Activated CD8-positive, alpha-beta T cell treated with anti-CD3 and anti-CD28 coated beads for 36 hours (primary cell): ENCODE results near the gene RNF217. TPM values are rescaled to one million over a fixed set of nuclear protein-coding genes. Genes with fewer than 3 reads are reported as not detected.

Source experiments
- ATAC-seq: fragments of 200-7000 bp; cut with Tn5 transposase; one replicate; pipeline ENCODE4 v1.10.0; 2021; ENCODE audit warnings: mild to moderate bottlenecking, moderate library complexity
- CTCF ChIA-PET: fragments of 350-600 bp; sonication (Branson Sonifier 250); formaldehyde crosslinking; loops from one replicate; lab custom pipeline; 2021; ENCODE audit warnings: antibody characterized with exemption; lab: Charles Lee
- POLR2A ChIA-PET: fragments of 350-600 bp; sonication (Branson Sonifier 250); formaldehyde crosslinking; loops from one replicate; lab custom pipeline; 2021; ENCODE audit warnings: antibody characterized with exemption; lab: Charles Lee
- DNase-seq: peaks from one replicate; pipeline ENCODE4 v3.0.0-alpha.2; 2020
- H3K27ac Mint-ChIP-seq: one replicate; pipeline ENCODE4 v1.8.0; 2021; ENCODE audit warnings: mild to moderate bottlenecking, mixed read lengths
- H3K27me3 Mint-ChIP-seq: one replicate; pipeline ENCODE4 v1.8.0; 2021; ENCODE audit warnings: mixed read lengths
- H3K36me3 Mint-ChIP-seq: one replicate; pipeline ENCODE4 v1.8.0; 2021; ENCODE audit warnings: low read depth, mixed read lengths
- H3K4me1 Mint-ChIP-seq: one replicate; pipeline ENCODE4 v1.8.0; 2021; ENCODE audit warnings: low read depth, mixed read lengths
- H3K4me3 Mint-ChIP-seq: one replicate; pipeline ENCODE4 v1.8.0; 2021; ENCODE audit warnings: mild to moderate bottlenecking, moderate library complexity, mixed read lengths
- H3K9me3 Mint-ChIP-seq: one replicate; pipeline ENCODE4 v1.8.0; 2021; ENCODE audit warnings: mixed read lengths
- intact Hi-C: fragments of 100-400 bp; cut with micrococcal nuclease; formaldehyde crosslinking; loops from one replicate; pipeline ENCODE4 v1.10.0; 2022
- total RNA-seq, 2 experiments: library from RNA; stranded (reverse); gene quantifications; one replicate each; pipeline ENCODE4 v1.2.3, GENCODE V29; 2021
- TF ChIP-seq, protein P1 (sequence below): fragments of 200-600 bp; IDR thresholded peaks from one replicate; pipeline ENCODE4 v1.8.0; 2022; ENCODE audit warnings: antibody characterized with exemption, mild to moderate bottlenecking

The RNF217 gene
- total RNA-seq, 2 experiments from 2014 or later: 0.07 to 0.09 TPM

DNA sequence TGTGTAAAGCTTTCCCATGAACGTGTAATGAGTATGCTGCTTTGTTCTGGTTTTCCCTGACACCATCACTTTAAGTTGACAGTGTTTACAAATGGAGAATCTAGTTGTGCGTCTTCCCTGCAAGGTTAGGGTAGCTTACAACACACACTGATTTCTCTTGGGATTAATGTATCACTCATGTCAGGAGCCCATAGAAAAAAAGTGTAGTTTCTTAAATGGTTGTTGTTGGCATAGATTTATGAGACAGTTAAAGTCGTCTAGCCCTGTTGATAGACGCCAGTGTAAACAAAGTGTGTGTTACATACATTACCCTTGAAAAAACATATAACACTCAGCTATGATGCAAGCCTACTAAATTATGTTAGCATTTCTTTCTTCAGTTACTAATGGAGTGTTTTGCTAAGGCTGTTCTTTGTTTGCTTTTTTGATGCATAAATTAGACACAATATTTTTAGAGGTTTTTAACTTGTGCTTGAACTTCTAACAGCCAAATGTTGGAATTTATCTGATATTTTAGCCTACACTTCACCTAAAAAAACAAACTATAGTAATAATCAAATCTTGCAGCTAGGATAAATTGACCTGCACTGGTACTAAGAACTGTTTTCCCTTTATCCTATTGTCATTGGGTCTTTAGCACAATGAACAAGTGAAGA lies 88.6 kb downstream of the RNF217 start:
- intact Hi-C loops: no loop called here
- CTCF ChIA-PET: no interaction called here
- H3K9me3 Mint-ChIP-seq: no peaks in the 10 kb centered on the region
- H3K36me3 Mint-ChIP-seq: no peaks in the 10 kb centered on the region
- DNase-seq: no peak
- no peak overlapping the region for H3K4me3 Mint-ChIP-seq
- H3K27me3 Mint-ChIP-seq: no peaks in the 10 kb centered on the region
- POLR2A ChIA-PET: interaction anchor here (0.7 kb wide), 1 partner anchor 1061 kb away, joined by 3 read pairs; no protein-coding TSS in a partner anchor
- no peak for ATAC-seq
- no peaks in the 10 kb centered on the region for H3K4me1 Mint-ChIP-seq
- H3K27ac Mint-ChIP-seq: no peak overlapping the region
- TF ChIP-seq, protein P1, sequence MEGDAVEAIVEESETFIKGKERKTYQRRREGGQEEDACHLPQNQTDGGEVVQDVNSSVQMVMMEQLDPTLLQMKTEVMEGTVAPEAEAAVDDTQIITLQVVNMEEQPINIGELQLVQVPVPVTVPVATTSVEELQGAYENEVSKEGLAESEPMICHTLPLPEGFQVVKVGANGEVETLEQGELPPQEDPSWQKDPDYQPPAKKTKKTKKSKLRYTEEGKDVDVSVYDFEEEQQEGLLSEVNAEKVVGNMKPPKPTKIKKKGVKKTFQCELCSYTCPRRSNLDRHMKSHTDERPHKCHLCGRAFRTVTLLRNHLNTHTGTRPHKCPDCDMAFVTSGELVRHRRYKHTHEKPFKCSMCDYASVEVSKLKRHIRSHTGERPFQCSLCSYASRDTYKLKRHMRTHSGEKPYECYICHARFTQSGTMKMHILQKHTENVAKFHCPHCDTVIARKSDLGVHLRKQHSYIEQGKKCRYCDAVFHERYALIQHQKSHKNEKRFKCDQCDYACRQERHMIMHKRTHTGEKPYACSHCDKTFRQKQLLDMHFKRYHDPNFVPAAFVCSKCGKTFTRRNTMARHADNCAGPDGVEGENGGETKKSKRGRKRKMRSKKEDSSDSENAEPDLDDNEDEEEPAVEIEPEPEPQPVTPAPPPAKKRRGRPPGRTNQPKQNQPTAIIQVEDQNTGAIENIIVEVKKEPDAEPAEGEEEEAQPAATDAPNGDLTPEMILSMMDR: no peak

DNA sequence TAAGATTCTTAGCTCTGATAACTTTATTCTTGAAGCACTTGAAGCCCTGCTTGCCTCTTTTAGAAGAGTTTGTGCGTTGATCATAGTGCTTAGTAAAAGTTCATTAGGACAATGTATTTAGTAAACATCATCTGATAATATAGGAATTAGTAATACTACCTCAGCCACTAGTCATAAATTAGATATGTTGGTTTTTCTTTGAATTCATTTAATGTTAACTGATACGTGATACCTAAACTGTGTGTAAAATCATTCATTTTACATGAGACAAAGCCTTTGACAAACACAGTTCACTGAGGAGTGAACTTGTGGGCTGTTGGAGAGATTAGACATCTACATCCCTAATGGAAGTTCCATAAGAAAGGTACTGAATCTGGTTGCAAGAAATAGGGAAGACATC lies 91.6 kb downstream of the RNF217 start:
- Mint-ChIP-seq H3K4me3 (no peak overlapping the region), H3K9me3 (no peaks in the 10 kb centered on the region), H3K27me3 (no peaks in the 10 kb centered on the region), H3K36me3 (no peaks in the 10 kb centered on the region), H3K27ac (no peak overlapping the region), H3K4me1 (no peaks in the 10 kb centered on the region)
- TF ChIP-seq, protein P1: no peak
- DNase-seq (no peak), ATAC-seq (no peak)
- intact Hi-C loops: no loop called here
- CTCF ChIA-PET: no interaction called here
- POLR2A ChIA-PET: no interaction called here

DNA sequence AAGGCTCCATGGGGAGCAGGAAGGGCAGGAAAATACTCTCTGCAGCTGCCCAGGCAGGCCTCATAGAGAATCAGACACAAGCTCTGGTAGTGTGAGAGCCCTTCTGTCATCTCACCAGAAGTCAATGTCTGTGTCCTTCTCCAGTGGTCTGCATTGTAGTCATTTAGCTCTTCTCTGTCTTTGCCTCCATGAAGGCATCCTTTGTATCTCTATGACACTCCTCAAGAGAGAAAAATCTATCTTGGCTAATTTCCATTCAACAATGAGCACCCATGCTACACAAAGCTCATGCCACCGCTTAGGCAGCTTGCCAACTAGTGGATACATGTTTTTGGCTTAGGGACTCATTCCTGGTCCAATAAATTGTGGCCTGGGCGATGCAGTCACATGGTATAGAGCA lies 92.1 kb downstream of the RNF217 start:
- TF ChIP-seq, protein P1: no peak
- CTCF ChIA-PET: no interaction called here
- Mint-ChIP-seq H3K4me1 (no peaks in the 10 kb centered on the region), H3K9me3 (no peaks in the 10 kb centered on the region), H3K27ac (no peak overlapping the region), H3K4me3 (no peak overlapping the region), H3K27me3 (no peaks in the 10 kb centered on the region), H3K36me3 (no peaks in the 10 kb centered on the region)
- intact Hi-C loops: no loop called here
- DNase-seq: no peak
- no peak for ATAC-seq
- POLR2A ChIA-PET: no interaction called here

DNA sequence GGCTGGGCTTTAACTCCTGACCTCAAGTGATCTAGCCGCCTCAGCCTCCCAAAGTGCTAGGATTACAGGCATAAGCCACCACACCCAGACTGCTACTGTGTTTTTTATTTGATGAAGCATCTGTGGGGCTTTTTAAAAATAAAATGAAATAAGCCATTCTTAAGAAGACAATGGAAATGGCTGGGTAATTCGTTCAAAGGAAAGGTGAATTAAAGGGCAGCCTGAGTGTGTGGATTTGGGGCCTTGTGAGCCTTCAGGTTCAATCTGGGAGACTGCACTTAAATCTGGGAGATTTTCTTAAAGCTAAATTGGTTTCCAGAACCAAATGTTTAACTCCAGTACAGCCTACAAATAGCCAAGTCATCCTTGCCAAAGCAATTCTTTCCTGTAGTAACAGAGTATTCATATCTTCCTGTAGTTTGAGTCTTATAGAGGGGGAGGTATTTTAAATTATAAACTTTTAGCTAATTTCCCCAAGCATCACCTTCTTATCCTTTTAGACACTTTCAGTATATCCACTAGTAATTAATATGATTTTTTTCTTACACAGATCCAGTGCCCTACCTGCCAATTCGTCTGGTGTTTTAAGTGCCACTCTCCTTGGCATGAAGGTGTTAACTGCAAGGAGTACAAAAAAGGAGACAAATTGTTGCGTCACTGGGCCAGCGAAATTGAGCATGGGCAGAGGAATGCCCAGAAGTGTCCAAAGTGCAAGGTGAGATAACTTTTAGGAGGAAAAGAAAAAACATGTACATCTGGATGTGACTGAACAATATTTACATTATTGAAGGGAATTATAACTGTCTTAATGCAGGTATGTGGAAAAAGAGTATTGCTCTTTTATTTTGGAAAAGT lies 95.4 kb downstream of the RNF217 start:
- CTCF ChIA-PET: no interaction called here
- Mint-ChIP-seq H3K4me3 (no peak overlapping the region), H3K27me3 (no peaks in the 10 kb centered on the region)

More for the DNA sequence above, 95.4 kb downstream of the RNF217 start:
- no peaks in the 10 kb centered on the region for H3K36me3 Mint-ChIP-seq
- intact Hi-C loops: no loop called here
- no peaks in the 10 kb centered on the region for H3K9me3 Mint-ChIP-seq
- TF ChIP-seq, protein P1: no peak
- H3K27ac Mint-ChIP-seq: no peak overlapping the region
- H3K4me1 Mint-ChIP-seq: no peaks in the 10 kb centered on the region
- POLR2A ChIA-PET: interaction anchor here (0.8 kb wide), 1 partner anchor 202 kb away, joined by 3 read pairs; no protein-coding TSS in a partner anchor
- ATAC-seq (no peak), DNase-seq (no peak)
